OCI-LY1 (cell line): ENCODE results near the gene AHCTF1.
"Not testable (repeated sequence)": the region's sequence is repeated elsewhere in the genome, so short reads cannot be mapped to it uniquely, and the experiment has no call there.

ENCODE experiments used
- H2AFZ ChIP-seq: fragments of 200-600 bp; sonication (generic), shearing (Covaris generic); 2 replicates; pipeline ENCODE4 v1.6.0; 2014; ENCODE audit warnings: antibody characterized with exemption, mild to moderate bottlenecking, low read length
- H3F3A ChIP-seq: fragments of 200-600 bp; sonication (generic), shearing (Covaris generic); 2 replicates; pipeline ENCODE4 v1.6.0; 2014; ENCODE audit warnings: mild to moderate bottlenecking, antibody characterized with exemption, low read length, moderate library complexity; ENCODE audit not compliant: insufficient read depth
- H3K27ac ChIP-seq: fragments of 200-600 bp; sonication (generic); 2 replicates; pipeline ENCODE4 v1.5.1; 2014; ENCODE audit warnings: low read length, mixed run types, mild to moderate bottlenecking, low read depth; ENCODE audit not compliant: poor library complexity, severe bottlenecking
- H3K27me3 ChIP-seq: fragments of 200-600 bp; sonication (generic); 2 replicates; pipeline ENCODE4 v1.6.0; 2014; ENCODE audit warnings: antibody characterized with exemption, mild to moderate bottlenecking, low read length, moderate library complexity; ENCODE audit not compliant: insufficient read depth
- H3K36me3 ChIP-seq: fragments of 200-600 bp; sonication (generic); 2 replicates; pipeline ENCODE4 v1.6.1; 2014; ENCODE audit warnings: mild to moderate bottlenecking, antibody characterized with exemption, low read length, moderate library complexity, mixed read lengths; ENCODE audit not compliant: insufficient read depth
- H3K4me1 ChIP-seq: fragments of 200-600 bp; sonication (generic); 2 replicates; pipeline ENCODE4 v1.5.1; 2014; ENCODE audit warnings: mild to moderate bottlenecking, low read length, moderate library complexity; ENCODE audit not compliant: insufficient read depth, severe bottlenecking
- H3K4me2 ChIP-seq: fragments of 200-600 bp; sonication (generic), shearing (Covaris generic); 2 replicates; pipeline ENCODE4 v1.6.1; 2014; ENCODE audit warnings: low read length
- H3K4me3 ChIP-seq: fragments of 200-600 bp; sonication (generic); 2 replicates; pipeline ENCODE4 v1.5.1; 2014; ENCODE audit warnings: low read length, low read depth, mild to moderate bottlenecking, mixed read lengths; ENCODE audit not compliant: poor library complexity, severe bottlenecking
- H3K79me2 ChIP-seq: fragments of 200-600 bp; shearing (Covaris generic); 2 replicates; pipeline ENCODE4 v1.6.1; 2016; ENCODE audit warnings: mixed run types, low read length, mixed read lengths; ENCODE audit not compliant: insufficient read depth
- H3K9ac ChIP-seq: fragments of 200-600 bp; sonication (generic), shearing (Covaris generic); 2 replicates; pipeline ENCODE4 v1.6.1; 2014; ENCODE audit warnings: mild to moderate bottlenecking, low read length, mixed read lengths
- H3K9me2 ChIP-seq: fragments of 200-600 bp; sonication (generic), shearing (Covaris generic); 2 replicates; pipeline ENCODE4 v1.6.1; 2014; ENCODE audit warnings: low read depth, mild to moderate bottlenecking, low read length, mixed read lengths
- H3K9me3 ChIP-seq: fragments of 200-600 bp; shearing (Covaris generic); 2 replicates; pipeline ENCODE4 v1.6.1; 2014; ENCODE audit warnings: low read length, mixed read lengths
- H4K20me1 ChIP-seq: fragments of 200-600 bp; sonication (generic), shearing (Covaris generic); 2 replicates; pipeline ENCODE4 v1.6.0; 2016; ENCODE audit warnings: mild to moderate bottlenecking, low read length; ENCODE audit not compliant: insufficient read depth
- CTCF ChIP-seq: fragments of 200-600 bp; sonication (generic), shearing (Covaris generic); IDR thresholded peaks from 2 replicates; pipeline ENCODE4 v1.5.1; 2017; ENCODE audit warnings: mild to moderate bottlenecking, antibody characterized with exemption, low read length, moderate library complexity, mixed read lengths
- EZH2 ChIP-seq: fragments of 200-600 bp; sonication (generic), shearing (Covaris generic); IDR thresholded peaks from 2 replicates; pipeline ENCODE4 v1.8.0; 2017; ENCODE audit warnings: borderline replicate concordance, mixed run types, mild to moderate bottlenecking, antibody characterized with exemption, low read length, moderate library complexity, mixed read lengths

AHCTF1 gene

GRCh38 chr1:246815693-246816270, 116.0 kb downstream of the AHCTF1 start:
- no peak overlapping the region for H3K4me2 ChIP-seq
- H3K27ac ChIP-seq, result no peak overlapping the region
- no peaks in the 10 kb centered on the region for H3K9me3 ChIP-seq
- no peak overlapping the region for H3K4me3 ChIP-seq
- no peaks in the 10 kb centered on the region for H3K36me3 ChIP-seq
- no peaks in the 10 kb centered on the region for H3K27me3 ChIP-seq
- H4K20me1 ChIP-seq, result no peaks in the 10 kb centered on the region
- H2AFZ ChIP-seq, result no peak overlapping the region
- TF ChIP-seq CTCF, result no peak
- TF ChIP-seq EZH2, result no peak
- H3K9ac ChIP-seq, result no peak overlapping the region
- H3K4me1 ChIP-seq, result no peaks in the 10 kb centered on the region
- no peaks in the 10 kb centered on the region for H3F3A ChIP-seq
- no peaks in the 10 kb centered on the region for H3K79me2 ChIP-seq
- H3K9me2 ChIP-seq, result no peaks in the 10 kb centered on the region

- Histone ChIP-seq H3K9me2 (no peaks in the 10 kb centered on the region), H3K27ac (no peak overlapping the region), H3K36me3 (no peaks in the 10 kb centered on the region), H2AFZ (no peak overlapping the region), H3F3A (no peaks in the 10 kb centered on the region), H3K4me3 (no peak overlapping the region), H3K9ac (no peak overlapping the region), H3K9me3 (no peaks in the 10 kb centered on the region), H4K20me1 (no peaks in the 10 kb centered on the region), H3K4me2 (no peak overlapping the region), H3K79me2 (no peaks in the 10 kb centered on the region), H3K4me1 (no peaks in the 10 kb centered on the region), H3K27me3 (no peaks in the 10 kb centered on the region)
- TF ChIP-seq CTCF (no peak), EZH2 (no peak)
Observed at GRCh38 chr1:246814890-246815289, 116.9 kb downstream of the AHCTF1 start.

DNA sequence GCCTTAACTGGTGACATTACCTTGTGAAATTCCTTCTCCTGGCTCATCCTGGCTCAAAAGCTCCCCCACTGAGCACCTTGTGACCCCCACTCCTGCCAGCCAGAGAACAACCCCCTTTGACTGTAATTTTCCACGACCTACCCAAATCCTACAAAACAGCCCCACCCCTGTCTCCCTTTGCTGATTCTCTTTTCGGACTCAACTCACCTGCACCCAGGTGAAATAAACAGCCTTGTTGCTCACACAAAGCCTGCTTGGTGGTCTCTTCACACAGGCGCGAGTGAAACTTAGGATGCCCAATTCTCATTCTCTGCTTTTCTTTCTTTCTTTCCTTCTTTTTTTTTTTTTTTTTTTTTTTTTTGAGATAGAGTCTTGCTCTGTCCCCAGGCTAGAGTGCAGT, 118.4 kb downstream of the AHCTF1 start:
- not testable (repeated sequence) for H3F3A ChIP-seq, H3K9ac ChIP-seq, H3K4me2 ChIP-seq

DNA sequence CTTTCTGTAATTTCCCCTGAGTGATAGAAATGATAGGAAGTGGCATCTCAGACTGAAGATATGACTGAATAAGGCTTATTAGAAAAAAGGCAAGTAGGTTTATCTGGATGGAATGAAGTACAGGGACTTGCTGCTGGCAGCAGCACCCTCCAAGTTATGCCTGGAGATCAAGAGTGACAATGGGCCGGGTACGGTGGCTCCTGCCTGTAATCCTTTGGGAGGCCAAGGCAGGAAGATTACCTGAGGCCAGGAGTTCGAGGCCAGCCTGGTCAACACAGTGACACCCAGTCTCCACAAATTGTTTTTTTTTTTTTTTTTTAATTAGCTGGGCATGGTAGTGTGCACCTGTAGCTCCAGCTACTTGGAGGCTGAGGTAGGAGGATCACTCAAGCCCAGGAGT, 119.8 kb downstream of the AHCTF1 start:
- Histone ChIP-seq H3K9me2 (no peaks in the 10 kb centered on the region), H3K27ac (no peak overlapping the region), H3K4me3 (no peak overlapping the region), H3K79me2 (no peaks in the 10 kb centered on the region), H3K9ac (no peak overlapping the region), H3F3A (no peaks in the 10 kb centered on the region), H3K4me2 (no peak overlapping the region), H3K27me3 (peaks cover 4% of the 10 kb centered on the region; the same call in 1 of the 2 replicates), H3K36me3 (no peaks in the 10 kb centered on the region), H4K20me1 (no peaks in the 10 kb centered on the region), H3K9me3 (no peaks in the 10 kb centered on the region), H2AFZ (no peak overlapping the region), H3K4me1 (no peaks in the 10 kb centered on the region)
- TF ChIP-seq CTCF (no peak), EZH2 (no peak)

More for the DNA sequence above, 118.4 kb downstream of the AHCTF1 start:
- not testable (repeated sequence) for H3K27me3 ChIP-seq, H3K4me1 ChIP-seq, H3K27ac ChIP-seq, H3K4me3 ChIP-seq, H3K9me2 ChIP-seq, H3K36me3 ChIP-seq, H3K79me2 ChIP-seq, H3K9me3 ChIP-seq, H2AFZ ChIP-seq, H4K20me1 ChIP-seq
